AG09309 (cell line): ENCODE results near the gene LRP1.

Experiments
- DNase-seq: peaks from one replicate; pipeline ENCODE4 v3.0.0-alpha.2; 2010; ENCODE audit warnings: low read depth
- H3K4me3 ChIP-seq: 2 replicates; pipeline ENCODE4 v1.5.1; 2011; ENCODE audit warnings: mild to moderate bottlenecking, low read depth, low read length, moderate library complexity; ENCODE audit not compliant: control insufficient read depth
- TF ChIP-seq, protein P1 (sequence below): IDR thresholded peaks from 2 replicates; pipeline ENCODE4 v1.5.1; 2011; ENCODE audit warnings: mild to moderate bottlenecking, low read depth, low read length, inconsistent platforms; ENCODE audit not compliant: insufficient read depth, control insufficient read depth; ENCODE audit errors: missing control alignments

LRP1 gene

DNA sequence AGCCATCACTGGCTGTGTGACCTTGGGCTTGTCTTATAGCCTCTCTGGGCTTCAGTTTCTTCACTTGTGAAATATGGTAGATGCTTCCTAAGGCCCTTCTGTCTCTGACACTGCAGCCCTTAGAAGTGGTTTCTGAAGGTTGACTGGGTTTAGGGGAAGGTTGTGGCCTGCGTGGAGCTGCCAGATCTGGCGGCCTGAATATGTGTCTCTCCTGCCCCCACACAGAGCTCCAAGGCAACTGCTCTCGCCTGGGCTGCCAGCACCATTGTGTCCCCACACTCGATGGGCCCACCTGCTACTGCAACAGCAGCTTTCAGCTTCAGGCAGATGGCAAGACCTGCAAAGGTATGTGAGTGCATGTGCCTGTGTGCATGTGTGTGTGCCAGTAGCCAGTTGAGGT lies 15.2 kb downstream of the LRP1 start:
- H3K4me3 ChIP-seq = no peak overlapping the region
- DNase-seq = no peak
- TF ChIP-seq, protein P1, sequence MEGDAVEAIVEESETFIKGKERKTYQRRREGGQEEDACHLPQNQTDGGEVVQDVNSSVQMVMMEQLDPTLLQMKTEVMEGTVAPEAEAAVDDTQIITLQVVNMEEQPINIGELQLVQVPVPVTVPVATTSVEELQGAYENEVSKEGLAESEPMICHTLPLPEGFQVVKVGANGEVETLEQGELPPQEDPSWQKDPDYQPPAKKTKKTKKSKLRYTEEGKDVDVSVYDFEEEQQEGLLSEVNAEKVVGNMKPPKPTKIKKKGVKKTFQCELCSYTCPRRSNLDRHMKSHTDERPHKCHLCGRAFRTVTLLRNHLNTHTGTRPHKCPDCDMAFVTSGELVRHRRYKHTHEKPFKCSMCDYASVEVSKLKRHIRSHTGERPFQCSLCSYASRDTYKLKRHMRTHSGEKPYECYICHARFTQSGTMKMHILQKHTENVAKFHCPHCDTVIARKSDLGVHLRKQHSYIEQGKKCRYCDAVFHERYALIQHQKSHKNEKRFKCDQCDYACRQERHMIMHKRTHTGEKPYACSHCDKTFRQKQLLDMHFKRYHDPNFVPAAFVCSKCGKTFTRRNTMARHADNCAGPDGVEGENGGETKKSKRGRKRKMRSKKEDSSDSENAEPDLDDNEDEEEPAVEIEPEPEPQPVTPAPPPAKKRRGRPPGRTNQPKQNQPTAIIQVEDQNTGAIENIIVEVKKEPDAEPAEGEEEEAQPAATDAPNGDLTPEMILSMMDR = no peak

DNA sequence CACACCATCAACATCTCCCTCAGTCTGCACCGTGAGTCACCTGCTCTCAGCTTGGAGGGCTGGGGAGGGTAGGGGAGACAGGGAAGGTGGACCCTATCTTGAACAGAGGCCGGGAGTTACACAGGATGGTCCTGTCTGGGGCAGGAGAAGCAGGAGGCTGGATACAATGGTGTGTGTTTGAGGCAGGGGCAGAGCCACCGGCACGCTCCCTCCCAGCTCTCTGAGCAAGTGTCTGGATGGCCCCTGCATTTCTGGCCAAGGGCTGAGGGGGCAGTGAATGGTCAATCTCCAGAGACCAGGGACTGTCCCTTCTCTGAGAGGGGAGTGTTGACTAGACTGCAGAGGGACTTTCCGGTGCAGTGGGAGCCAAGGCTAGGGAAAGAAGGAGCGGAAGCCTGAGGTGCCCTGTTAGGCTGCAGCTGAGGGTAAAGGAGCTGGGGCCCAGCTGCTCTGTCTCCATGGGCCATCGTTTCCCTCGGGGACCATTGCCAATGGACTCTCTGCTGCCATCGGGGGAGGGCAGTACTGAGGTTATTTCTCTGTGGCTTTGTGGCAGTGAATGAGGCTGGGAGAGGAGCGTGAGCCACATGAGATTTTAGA lies 17.3 kb downstream of the LRP1 start:
- DNase-seq = no peak
- TF ChIP-seq, protein P1 = no peak
- H3K4me3 ChIP-seq = no peak overlapping the region

GRCh38 chr12:57146092-57146491 lies 17.8 kb downstream of the LRP1 start:
- DNase-seq = no peak
- H3K4me3 ChIP-seq = no peak overlapping the region
- TF ChIP-seq, protein P1 = no peak

DNA sequence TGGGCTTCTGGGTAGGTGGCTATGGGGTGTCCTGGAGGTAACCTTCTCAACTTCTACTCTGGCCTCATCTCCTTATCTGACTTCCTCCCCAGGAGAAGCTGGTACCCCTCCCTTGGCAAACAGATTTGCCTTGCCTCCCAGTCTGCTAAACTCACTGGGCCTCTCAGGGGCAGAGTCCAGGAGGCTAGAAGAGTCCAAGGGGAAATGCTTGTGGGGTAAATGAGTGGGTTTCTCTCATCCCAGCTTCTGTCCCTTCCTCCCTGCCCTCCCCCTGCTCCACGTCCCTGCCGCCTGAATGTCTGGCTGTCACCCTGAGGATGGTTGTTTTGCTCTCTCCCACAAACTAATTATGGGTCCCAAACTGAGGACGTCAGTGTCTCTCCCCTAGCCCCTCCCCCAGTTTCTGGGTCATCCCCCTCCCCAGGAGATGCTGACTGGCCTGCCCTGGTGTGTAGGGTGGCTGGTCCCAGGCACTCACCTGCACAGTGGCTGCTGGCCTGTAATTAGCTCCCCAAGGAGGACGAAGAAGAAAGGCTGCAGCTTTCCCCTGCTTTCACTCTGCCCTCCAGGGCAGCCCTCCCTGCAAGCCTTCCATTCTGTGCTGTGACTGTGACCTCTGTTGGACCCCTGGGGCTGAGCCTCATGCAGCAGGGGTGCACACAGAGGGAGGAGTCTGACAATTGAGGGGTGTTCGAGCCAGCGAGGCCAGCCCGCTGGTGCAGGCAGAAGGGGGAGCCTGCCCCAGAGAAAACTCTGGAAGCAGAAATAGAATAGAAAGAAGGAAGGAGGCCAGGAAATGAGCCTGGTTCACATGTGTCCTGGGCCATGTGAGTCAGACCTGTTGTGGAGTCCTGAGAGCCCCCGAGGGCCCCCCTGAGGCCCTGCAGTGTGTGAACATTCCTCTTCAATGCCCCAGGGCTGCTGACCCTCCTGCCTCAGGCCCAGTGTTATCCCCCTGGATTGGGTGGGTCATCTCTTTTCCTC lies 19.0 kb downstream of the LRP1 start, which contains the start of gene LRP1-AS:
Gene LRP1-AS (minus strand): TSS at position 659 of the 984 bp plus-strand sequence.
- no peak for DNase-seq
- TF ChIP-seq, protein P1 = no peak
- no peak within 1 kb of the TSS for H3K4me3 ChIP-seq

GRCh38 chr12:57148469-57149244 lies 20.4 kb downstream of the LRP1 start:
- no peak for DNase-seq
- TF ChIP-seq, protein P1 = no peak
- H3K4me3 ChIP-seq = no peak overlapping the region

GRCh38 chr12:57149245-57149900 lies 21.1 kb downstream of the LRP1 start:
- H3K4me3 ChIP-seq = no peak overlapping the region
- TF ChIP-seq, protein P1 = no peak
- DNase-seq = no peak
